ENCODE measurements around the gene PRM2. TPM values are rescaled to one million over a fixed set of nuclear protein-coding genes. Genes with fewer than 3 reads are reported as not detected.

PRM2 gene
- total RNA-seq, 1 donor from 2014 or later: not detected

DNA sequence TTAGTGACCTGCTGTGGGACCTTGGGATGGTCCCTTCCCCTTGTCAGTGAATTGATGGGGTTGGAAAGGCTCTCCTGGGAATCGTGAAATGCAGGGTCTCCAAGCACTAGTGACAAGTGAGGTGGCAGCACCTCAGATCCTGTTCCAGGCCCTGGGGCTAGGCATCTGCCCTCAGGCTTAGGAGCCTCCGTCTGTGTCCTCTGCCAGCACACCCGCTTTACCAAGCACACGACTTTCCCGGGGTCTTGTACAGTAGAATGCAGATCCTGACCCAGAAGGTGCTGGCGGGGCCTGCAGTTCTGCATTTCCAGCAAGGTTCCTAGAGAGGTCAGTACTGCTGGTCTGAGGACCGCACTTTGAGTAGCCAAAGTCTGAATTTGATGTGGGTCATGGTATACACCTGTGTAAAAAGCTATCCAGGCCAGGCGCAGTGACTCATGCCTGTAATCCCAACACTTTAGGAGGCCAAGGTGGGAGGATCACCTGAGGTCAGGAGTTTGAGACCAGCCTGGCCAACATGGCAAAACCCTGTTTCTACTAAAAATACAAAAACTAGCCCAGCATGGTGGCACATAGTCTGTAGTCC lies 38.1 kb upstream of the PRM2 start:
- DNase-seq (ENCODE audit: extremely low spot score, unreplicated experiment): no peak
- H3K36me3 Mint-ChIP-seq (ENCODE audit: unreplicated experiment): no peaks in the 10 kb centered on the region
- TF ChIP-seq, protein P1, sequence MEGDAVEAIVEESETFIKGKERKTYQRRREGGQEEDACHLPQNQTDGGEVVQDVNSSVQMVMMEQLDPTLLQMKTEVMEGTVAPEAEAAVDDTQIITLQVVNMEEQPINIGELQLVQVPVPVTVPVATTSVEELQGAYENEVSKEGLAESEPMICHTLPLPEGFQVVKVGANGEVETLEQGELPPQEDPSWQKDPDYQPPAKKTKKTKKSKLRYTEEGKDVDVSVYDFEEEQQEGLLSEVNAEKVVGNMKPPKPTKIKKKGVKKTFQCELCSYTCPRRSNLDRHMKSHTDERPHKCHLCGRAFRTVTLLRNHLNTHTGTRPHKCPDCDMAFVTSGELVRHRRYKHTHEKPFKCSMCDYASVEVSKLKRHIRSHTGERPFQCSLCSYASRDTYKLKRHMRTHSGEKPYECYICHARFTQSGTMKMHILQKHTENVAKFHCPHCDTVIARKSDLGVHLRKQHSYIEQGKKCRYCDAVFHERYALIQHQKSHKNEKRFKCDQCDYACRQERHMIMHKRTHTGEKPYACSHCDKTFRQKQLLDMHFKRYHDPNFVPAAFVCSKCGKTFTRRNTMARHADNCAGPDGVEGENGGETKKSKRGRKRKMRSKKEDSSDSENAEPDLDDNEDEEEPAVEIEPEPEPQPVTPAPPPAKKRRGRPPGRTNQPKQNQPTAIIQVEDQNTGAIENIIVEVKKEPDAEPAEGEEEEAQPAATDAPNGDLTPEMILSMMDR (IDR thresholded peaks at IDR 0.05): no peak
- H3K27ac Mint-ChIP-seq (ENCODE audit: unreplicated experiment): no peak overlapping the region
- H3K9me3 Mint-ChIP-seq (ENCODE audit: unreplicated experiment): no peaks in the 10 kb centered on the region
- H3K4me1 Mint-ChIP-seq (ENCODE audit: unreplicated experiment): peaks cover 45% of the 10 kb centered on the region
- H3K4me3 Mint-ChIP-seq (ENCODE audit: unreplicated experiment): no peak overlapping the region
- no peaks in the 10 kb centered on the region for H3K27me3 Mint-ChIP-seq (ENCODE audit: unreplicated experiment)

DNA sequence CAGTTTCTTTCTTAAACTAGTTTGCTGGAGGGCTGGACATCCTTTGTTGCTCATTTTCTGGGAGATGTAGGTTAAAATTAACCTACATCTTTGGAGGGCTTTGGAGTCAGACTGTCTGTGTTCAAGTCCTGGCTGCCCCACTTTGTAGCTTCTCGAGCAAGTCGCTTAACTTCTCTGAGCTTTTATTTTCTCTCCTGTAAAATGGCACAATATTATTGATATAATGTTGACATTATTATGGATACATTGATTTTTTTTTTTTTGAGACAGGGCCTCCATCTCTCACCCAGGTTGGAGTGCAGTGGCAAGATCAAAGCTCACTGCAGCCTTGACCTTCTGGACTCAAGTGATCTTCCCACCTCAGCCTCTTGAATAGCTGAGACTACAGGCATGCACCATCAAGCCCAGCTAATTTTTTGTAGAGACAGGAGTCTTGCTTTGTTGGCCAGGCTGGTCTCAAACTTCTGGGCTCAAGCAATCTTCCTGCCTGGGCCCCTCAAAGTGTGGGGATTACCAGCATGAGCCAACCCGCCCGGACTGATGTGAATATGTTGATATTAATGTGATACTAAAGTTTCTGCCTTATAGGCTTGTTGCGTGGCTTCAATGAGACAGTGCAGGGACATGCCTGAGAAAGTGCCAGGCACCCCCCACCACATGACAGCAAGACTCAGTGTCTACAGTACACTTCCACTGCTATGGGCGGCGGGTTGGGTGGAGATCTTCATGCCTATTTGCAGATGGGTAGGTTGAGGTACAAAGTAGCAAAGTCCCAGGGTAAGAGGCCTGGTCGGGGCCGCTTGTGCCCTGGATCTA lies 37.4 kb upstream of the PRM2 start:
- TF ChIP-seq, protein P1 (IDR thresholded peaks at IDR 0.05): no peak
- Mint-ChIP-seq H3K27ac (ENCODE audit: unreplicated experiment) (no peak overlapping the region), H3K4me1 (ENCODE audit: unreplicated experiment) (peaks cover 45% of the 10 kb centered on the region), H3K27me3 (ENCODE audit: unreplicated experiment) (no peaks in the 10 kb centered on the region), H3K9me3 (ENCODE audit: unreplicated experiment) (no peaks in the 10 kb centered on the region), H3K4me3 (ENCODE audit: unreplicated experiment) (no peak overlapping the region), H3K36me3 (ENCODE audit: unreplicated experiment) (no peaks in the 10 kb centered on the region)
- DNase-seq (ENCODE audit: extremely low spot score, unreplicated experiment): no peak

DNA sequence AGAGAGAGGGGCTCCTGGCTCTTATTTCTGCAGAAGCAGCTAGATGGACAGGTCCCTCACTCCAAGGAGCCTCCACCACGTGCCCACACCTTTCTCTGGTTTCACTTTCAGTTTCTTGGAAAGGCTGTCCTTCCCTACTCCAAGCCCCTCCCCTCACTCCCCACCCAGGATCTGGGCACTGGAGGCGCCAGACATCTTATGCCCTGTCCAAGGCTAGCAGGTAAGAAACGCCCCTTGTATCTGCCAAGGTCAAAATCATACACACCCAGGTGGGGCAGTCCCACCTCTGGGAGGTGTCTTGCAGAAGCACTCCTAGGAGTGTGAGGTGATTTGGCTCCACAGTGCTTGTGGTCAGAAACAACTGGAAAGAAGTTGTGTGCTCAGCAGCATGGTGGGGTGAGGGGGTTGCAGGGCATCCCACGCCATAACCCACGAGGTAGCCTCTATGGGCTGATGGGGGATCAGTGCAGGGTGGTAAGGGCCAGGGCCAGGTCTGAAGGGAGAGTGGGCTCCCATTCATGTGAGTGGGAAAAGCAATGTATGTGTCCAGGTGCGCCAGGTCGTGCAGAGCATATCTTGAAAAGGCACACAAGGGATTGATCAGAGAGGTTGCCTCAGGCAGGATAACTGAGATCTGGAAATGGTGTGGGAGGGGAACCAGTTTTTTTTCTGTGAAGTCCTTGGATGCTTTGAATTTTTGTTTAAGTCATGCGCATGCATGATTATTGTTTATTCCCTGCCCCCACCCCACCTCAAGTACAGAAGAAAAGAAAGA lies 36.6 kb upstream of the PRM2 start:
- H3K36me3 Mint-ChIP-seq (ENCODE audit: unreplicated experiment): no peaks in the 10 kb centered on the region

DNA sequence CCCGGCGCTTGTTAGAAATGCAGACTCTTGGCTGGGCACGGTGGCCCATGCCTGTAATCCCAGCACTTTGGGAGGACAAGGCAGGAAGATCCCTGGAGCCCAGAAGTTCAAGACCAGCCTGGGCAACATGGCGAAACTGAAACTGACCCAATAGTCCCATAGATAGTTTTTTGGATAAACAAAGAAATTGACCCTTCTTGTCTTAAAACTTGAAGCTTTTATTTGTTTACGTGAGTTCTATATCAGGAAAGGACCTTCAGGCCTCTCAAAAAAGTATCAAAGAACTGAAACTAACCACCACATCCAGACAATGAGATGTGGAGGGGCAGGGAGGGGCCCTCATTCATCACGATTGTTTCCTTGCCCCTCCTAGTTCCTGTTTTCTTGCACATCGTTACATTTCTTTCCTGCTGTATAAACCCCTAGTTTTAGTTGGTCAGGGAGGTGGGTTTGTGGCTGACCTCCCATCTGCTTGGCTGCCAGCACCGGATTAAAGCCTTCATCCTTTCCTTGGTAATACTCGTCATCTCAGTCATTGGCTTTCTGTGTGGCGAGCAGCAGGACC lies 34.8 kb upstream of the PRM2 start:
- H3K4me1 Mint-ChIP-seq (ENCODE audit: unreplicated experiment): peaks cover 36% of the 10 kb centered on the region
- no peak for DNase-seq (ENCODE audit: extremely low spot score, unreplicated experiment)
- no peak overlapping the region for H3K4me3 Mint-ChIP-seq (ENCODE audit: unreplicated experiment)
- no peaks in the 10 kb centered on the region for H3K27me3 Mint-ChIP-seq (ENCODE audit: unreplicated experiment)
- no peak overlapping the region for H3K27ac Mint-ChIP-seq (ENCODE audit: unreplicated experiment)
- H3K36me3 Mint-ChIP-seq (ENCODE audit: unreplicated experiment): no peaks in the 10 kb centered on the region
- H3K9me3 Mint-ChIP-seq (ENCODE audit: unreplicated experiment): no peaks in the 10 kb centered on the region
- TF ChIP-seq, protein P1 (IDR thresholded peaks at IDR 0.05): no peak

More for the DNA sequence above, 36.6 kb upstream of the PRM2 start:
- Mint-ChIP-seq H3K4me1 (ENCODE audit: unreplicated experiment) (peaks cover 45% of the 10 kb centered on the region), H3K27ac (ENCODE audit: unreplicated experiment) (no peak overlapping the region), H3K4me3 (ENCODE audit: unreplicated experiment) (no peak overlapping the region), H3K9me3 (ENCODE audit: unreplicated experiment) (no peaks in the 10 kb centered on the region), H3K27me3 (ENCODE audit: unreplicated experiment) (no peaks in the 10 kb centered on the region)
- TF ChIP-seq, protein P1 (IDR thresholded peaks at IDR 0.05): no peak
- DNase-seq (ENCODE audit: extremely low spot score, unreplicated experiment): no peak

Data from osteocyte (in vitro differentiated cells).